Transverse colon (tissue), 4 donors: ENCODE measurements around the gene MGAT3. TPM values are rescaled to one million over a fixed set of nuclear protein-coding genes. Genes with fewer than 3 reads are reported as not detected.

ENCODE experiments used
- DNase-seq: peaks from one replicate; pipeline ENCODE4 v3.0.0-alpha.2; 2019
- H3K27ac ChIP-seq, 4 donors: fragments of 200-600 bp; sonication (generic); 2 replicates each; pipeline ENCODE4 v1.5.1; 2016 to 2018; ENCODE audit warnings: inconsistent platforms in 4 of 4
- H3K27me3 ChIP-seq: fragments of 200-600 bp; sonication (generic); 2 replicates; pipeline ENCODE4 v1.5.1; 2017; ENCODE audit warnings: inconsistent platforms
- H3K36me3 ChIP-seq, 4 donors: fragments of 200-600 bp; sonication (generic); 2 replicates each; pipeline ENCODE4 v1.5.1; 2017 to 2019; ENCODE audit warnings: inconsistent platforms in 4 of 4
- H3K4me1 ChIP-seq, 4 donors: fragments of 200-600 bp; sonication (generic); 2 replicates each; pipeline ENCODE4 v1.5.1; 2017 to 2020; ENCODE audit warnings: inconsistent platforms in 4 of 4
- H3K4me3 ChIP-seq, 4 donors: fragments of 200-600 bp; sonication (generic); 1 replicate in 1 of 4; 2 replicates in 3 of 4; pipeline versions ENCODE4 v1.5.1 to v1.6.1; 2017 to 2019; ENCODE audit warnings: inconsistent platforms in 4 of 4
- H3K9me3 ChIP-seq, 2 donors: fragments of 200-600 bp; sonication (generic); 2 replicates each; pipeline ENCODE4 v1.5.1; 2017 to 2019; ENCODE audit warnings: inconsistent platforms in 2 of 2
- EP300 ChIP-seq: sonication (generic); formaldehyde crosslinking; IDR thresholded peaks from one replicate; pipeline ENCODE4 v1.6.1; 2017; ENCODE audit warnings: antibody characterized with exemption, low read depth
- POLR2A ChIP-seq: fragments of 450-650 bp; IDR thresholded peaks from one replicate; pipeline ENCODE4 v1.6.1; 2016; ENCODE audit warnings: antibody characterized with exemption, mild to moderate bottlenecking, moderate library complexity
- POLR2AphosphoS5 ChIP-seq, 3 donors: sonication (generic); formaldehyde crosslinking; IDR thresholded peaks; one replicate each; pipeline ENCODE4 v1.6.1; 2016; ENCODE audit warnings: antibody characterized with exemption in 3 of 3
- WGBS, 2 donors: methylation state at CpG; one replicate each; pipeline ENCODE4 v1.1.5; 2018; ENCODE audit warnings: low coverage in 1 of 2; 5-methylcytosine and 5-hydroxymethylcytosine counted together
- in situ Hi-C, 4 donors: fragments of 200-750 bp; cut with MboI; loops; one replicate each; pipeline versions ENCODE4 v1.15.0 to v1.15.1; 2017; ENCODE audit warnings: low sequenced_read_pairs in 3 of 4, low pct_ligation_motif_present in 1 of 4, low pct_unique_long_range_greater_than_20kb in 1 of 4
- intact Hi-C: fragments of 100-400 bp; cut with DNase I; formaldehyde crosslinking; loops from one replicate; pipeline ENCODE4 v1.15.1; 2023; ENCODE audit warnings: low total_unique reads
- total RNA-seq, 4 donors: library from RNA; depleted of rRNA; stranded (reverse); fragments of >200 nt; gene quantifications; one replicate each; pipeline ENCODE4 v1.1.0, GENCODE V29; 2016
- TF ChIP-seq, protein P1 (sequence below), 5 experiments: fragments of 200-600 bp in 3 of 5; fragments of 450-650 bp in 2 of 5; sonication (generic) in 3 of 5; IDR thresholded peaks; 1 replicate in 2 of 5; 2 replicates in 3 of 5; pipeline ENCODE4 v1.5.1; 2016 to 2017; ENCODE audit warnings: antibody characterized with exemption in 5 of 5, inconsistent platforms in 3 of 5, mild to moderate bottlenecking in 2 of 5, moderate library complexity in 1 of 5

The MGAT3 gene
- 10 to 100 TPM in 1 of 4 donors, 1 to 10 TPM in 3; 1.2 to 10.1 (median 5.2) TPM for total RNA-seq

- TF ChIP-seq, protein P1, sequence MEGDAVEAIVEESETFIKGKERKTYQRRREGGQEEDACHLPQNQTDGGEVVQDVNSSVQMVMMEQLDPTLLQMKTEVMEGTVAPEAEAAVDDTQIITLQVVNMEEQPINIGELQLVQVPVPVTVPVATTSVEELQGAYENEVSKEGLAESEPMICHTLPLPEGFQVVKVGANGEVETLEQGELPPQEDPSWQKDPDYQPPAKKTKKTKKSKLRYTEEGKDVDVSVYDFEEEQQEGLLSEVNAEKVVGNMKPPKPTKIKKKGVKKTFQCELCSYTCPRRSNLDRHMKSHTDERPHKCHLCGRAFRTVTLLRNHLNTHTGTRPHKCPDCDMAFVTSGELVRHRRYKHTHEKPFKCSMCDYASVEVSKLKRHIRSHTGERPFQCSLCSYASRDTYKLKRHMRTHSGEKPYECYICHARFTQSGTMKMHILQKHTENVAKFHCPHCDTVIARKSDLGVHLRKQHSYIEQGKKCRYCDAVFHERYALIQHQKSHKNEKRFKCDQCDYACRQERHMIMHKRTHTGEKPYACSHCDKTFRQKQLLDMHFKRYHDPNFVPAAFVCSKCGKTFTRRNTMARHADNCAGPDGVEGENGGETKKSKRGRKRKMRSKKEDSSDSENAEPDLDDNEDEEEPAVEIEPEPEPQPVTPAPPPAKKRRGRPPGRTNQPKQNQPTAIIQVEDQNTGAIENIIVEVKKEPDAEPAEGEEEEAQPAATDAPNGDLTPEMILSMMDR (IDR thresholded peaks at IDR 0.05) = no peak
- no peak for TF ChIP-seq POLR2A
- TF ChIP-seq POLR2AphosphoS5 (IDR thresholded peaks at IDR 0.05) = no peak
- no peak for TF ChIP-seq EP300
- H3K9me3 ChIP-seq = no peaks in the 10 kb centered on the region
- WGBS, 2 donors = 50% methylated on average over 55 of the region's 80 CpGs; no CpG with 5 or more reads in 1 of the 2 donors
- no peak for DNase-seq
- H3K27ac ChIP-seq = peak within 1 kb of the TSS; percentile 15 to 56 (median 47)
- in situ Hi-C loops = no loop called here
- peaks cover 0 to 12% (median 7%) of the 10 kb centered on the region in 4 donors for H3K4me1 ChIP-seq
- intact Hi-C loops = no loop called here
- peak within 1 kb of the TSS in 3 of 4 donors; percentile 13 to 43 (median 40) for H3K4me3 ChIP-seq
- peaks cover 43% of the 10 kb centered on the region for H3K27me3 ChIP-seq
- H3K36me3 ChIP-seq = no peaks in the 10 kb centered on the region
Observed at GRCh38 chr22:39456522-39457197, at the start of gene MGAT3. MGAT3 (plus strand) TSS chr22:39457012; CDS start chr22:39487348, 30,336 bp downstream.

- no peak overlapping the region for H3K4me3 ChIP-seq
- peaks cover 0 to 19% (median 3%) of the 10 kb centered on the region in 4 donors for H3K4me1 ChIP-seq
- TF ChIP-seq EP300 (no peak), POLR2A (no peak), POLR2AphosphoS5 (IDR thresholded peaks at IDR 0.05) (no peak)
- TF ChIP-seq, protein P1 (IDR thresholded peaks at IDR 0.05) = no peak
- no peaks in the 10 kb centered on the region for H3K9me3 ChIP-seq
- intact Hi-C loops = loop anchor here (10.0 kb wide), 1 partner anchor 107 kb away; no protein-coding TSS in a partner anchor
- no peaks in the 10 kb centered on the region for H3K27me3 ChIP-seq
- no peaks in the 10 kb centered on the region for H3K36me3 ChIP-seq
- 89 to 94% methylated on average over 11 of the region's 11 CpGs for WGBS, 2 donors
- in situ Hi-C loops = no loop called here
- peak overlapping the region in 1 of 4 donors; percentile 14 for H3K27ac ChIP-seq
- no peak for DNase-seq
Observed at GRCh38 chr22:39408173-39408572, 48.6 kb upstream of the MGAT3 start.

DNA sequence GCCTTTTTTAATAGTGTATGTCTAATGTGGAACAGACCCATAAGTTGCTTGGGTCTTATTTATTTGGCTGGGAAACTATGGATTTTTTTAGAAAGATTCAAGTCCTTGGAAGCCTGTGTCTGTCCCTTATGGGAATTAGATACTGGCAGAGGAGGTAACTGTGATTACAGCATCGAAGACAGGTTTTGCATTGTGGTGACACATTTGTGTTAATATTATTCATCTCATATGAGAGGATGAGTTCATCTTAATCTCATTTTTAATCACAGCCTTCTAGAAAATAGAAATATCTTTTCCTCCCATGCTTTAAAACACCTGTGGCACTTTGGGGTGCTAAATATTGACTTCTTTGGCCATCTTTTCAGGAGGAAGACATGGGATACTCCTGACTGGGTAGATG is 48.0 kb upstream of the MGAT3 start:
- in situ Hi-C loops (no loop called here), intact Hi-C loops (loop anchor here (10.0 kb wide), 1 partner anchor 106 kb away; no protein-coding TSS in a partner anchor)
- no peak for DNase-seq
- H3K27me3 ChIP-seq = no peaks in the 10 kb centered on the region
- H3K27ac ChIP-seq = no peak overlapping the region
- no peak overlapping the region for H3K4me3 ChIP-seq
- H3K36me3 ChIP-seq = no peaks in the 10 kb centered on the region
- TF ChIP-seq POLR2AphosphoS5 (IDR thresholded peaks at IDR 0.05) = no peak
- no peak for TF ChIP-seq POLR2A
- TF ChIP-seq, protein P1 (IDR thresholded peaks at IDR 0.05) = no peak
- no peak for TF ChIP-seq EP300
- 67 to 75% methylated on average over 1 of the region's 1 CpG for WGBS, 2 donors
- H3K4me1 ChIP-seq = peaks cover 0 to 24% (median 3%) of the 10 kb centered on the region in 4 donors
- no peaks in the 10 kb centered on the region for H3K9me3 ChIP-seq

- no peak overlapping the region for H3K27ac ChIP-seq
- no peak for DNase-seq
- H3K9me3 ChIP-seq = no peaks in the 10 kb centered on the region
- intact Hi-C loops (loop anchor here (10.0 kb wide), 1 partner anchor 105 kb away; no protein-coding TSS in a partner anchor), in situ Hi-C loops (no loop called here)
- TF ChIP-seq POLR2AphosphoS5 (IDR thresholded peaks at IDR 0.05) (no peak), EP300 (no peak), POLR2A (no peak)
- TF ChIP-seq, protein P1 (IDR thresholded peaks at IDR 0.05) = no peak
- peaks cover 0 to 29% (median 3%) of the 10 kb centered on the region in 4 donors for H3K4me1 ChIP-seq
- no peak overlapping the region for H3K4me3 ChIP-seq
- 92 to 95% methylated on average over 5 to 11 of the region's 11 CpGs for WGBS, 2 donors
- H3K27me3 ChIP-seq = no peaks in the 10 kb centered on the region
- no peaks in the 10 kb centered on the region for H3K36me3 ChIP-seq
Observed at GRCh38 chr22:39409516-39410029, 47.2 kb upstream of the MGAT3 start.
